ENCODE measurements around the gene SH3PXD2A. TPM values are rescaled to one million over a fixed set of nuclear protein-coding genes. Genes with fewer than 3 reads are reported as not detected.

Gene SH3PXD2A
- total and polyA plus RNA-seq, 12 donors = 5.7 to 34.5 (median 19.2) TPM

DNA sequence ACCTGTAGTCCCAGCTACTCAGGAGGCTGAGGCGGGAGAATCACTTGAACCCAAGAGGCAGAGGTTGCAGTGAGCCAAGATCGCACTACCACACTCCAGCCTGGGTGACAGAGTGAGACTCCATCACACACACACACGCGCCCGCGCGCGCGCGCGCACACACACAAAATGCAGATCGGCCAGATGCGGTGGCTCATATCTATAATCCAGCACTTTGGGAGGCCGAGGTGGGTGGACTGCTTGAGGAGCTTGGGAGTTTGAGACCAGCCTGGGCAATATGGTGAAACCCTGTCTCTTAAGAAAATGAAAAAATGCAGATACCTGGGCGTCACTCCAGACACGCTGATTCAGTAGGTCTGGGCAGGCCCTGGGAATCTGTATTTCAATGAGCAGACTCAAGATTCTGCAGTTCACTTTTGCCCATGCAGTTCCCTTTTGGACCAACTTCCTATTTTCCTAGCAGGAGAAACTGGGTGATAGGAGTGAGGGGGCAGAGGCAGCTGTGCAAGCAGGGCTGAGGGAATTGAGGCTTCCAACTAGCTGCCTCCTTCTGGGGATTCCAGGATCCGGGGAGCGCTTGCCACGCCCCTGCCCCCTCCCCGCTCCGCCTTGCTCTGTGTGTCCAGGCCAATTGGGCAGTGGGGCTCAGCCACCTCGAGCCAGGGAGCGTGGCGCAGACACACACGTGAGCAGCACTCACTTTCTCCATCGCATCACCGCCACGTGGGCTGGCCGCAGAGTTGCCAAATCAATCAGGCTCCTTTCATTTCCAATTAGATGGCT is 173.6 kb downstream of the SH3PXD2A start:
- no peaks in the 10 kb centered on the region for H3K36me3 ChIP-seq (replicated peaks in 1 of 2)
- intact Hi-C loops (cut with DNase I) = no loop called here
- peaks cover 0 to 20% of the 10 kb centered on the region in 2 donors for H3K4me1 ChIP-seq (replicated peaks in 1 of 2)
- 85 to 93% (median 88%) methylated on average over 19 to 29 of the region's 29 CpGs for WGBS, 4 donors
- TF ChIP-seq POLR2A (IDR thresholded peaks at IDR 0.05) (no peak), CTCF (IDR thresholded peaks at IDR 0.05) (no peak)
- H3K27me3 ChIP-seq = no peaks in the 10 kb centered on the region
- H3K4me3 ChIP-seq = no peak overlapping the region
- H3K27ac ChIP-seq = no peak overlapping the region
- no peak for DNase-seq
- H3K9me3 ChIP-seq (replicated peaks in 1 of 3) = no peaks in the 10 kb centered on the region

DNA sequence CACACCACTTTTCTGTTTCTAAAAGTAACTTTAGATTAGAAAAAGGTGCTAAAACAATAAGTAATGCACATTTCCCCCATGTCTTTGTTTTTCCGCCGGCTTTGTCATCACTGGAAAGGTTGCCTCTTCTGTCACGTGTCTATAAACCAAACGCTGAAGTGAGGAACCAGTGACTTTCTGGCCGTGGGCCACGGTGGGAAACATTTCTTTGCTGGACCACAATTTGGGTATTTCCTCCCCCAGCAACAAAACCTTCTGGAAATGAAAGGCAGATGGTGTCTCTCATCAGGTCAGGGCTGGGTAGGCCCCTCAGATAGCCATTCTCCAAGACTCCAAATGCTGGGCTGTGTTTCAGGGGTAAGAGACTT is 174.5 kb downstream of the SH3PXD2A start:
- no peak for DNase-seq
- peaks cover 0 to 28% of the 10 kb centered on the region in 2 donors for H3K4me1 ChIP-seq (replicated peaks in 1 of 2)
- H3K27me3 ChIP-seq = no peaks in the 10 kb centered on the region
- H3K9me3 ChIP-seq (replicated peaks in 1 of 3) = no peaks in the 10 kb centered on the region
- intact Hi-C loops (cut with DNase I) = no loop called here
- H3K36me3 ChIP-seq (replicated peaks in 1 of 2) = no peaks in the 10 kb centered on the region
- peak overlapping the region in 1 of 5 donors; percentile 10 for H3K27ac ChIP-seq
- H3K4me3 ChIP-seq = no peak overlapping the region
- WGBS, 4 donors = 82 to 88% (median 84%) methylated on average over 6 of the region's 6 CpGs
- no peak for TF ChIP-seq POLR2A (IDR thresholded peaks at IDR 0.05)
- TF ChIP-seq CTCF (IDR thresholded peaks at IDR 0.05) = no peak

GRCh38 chr10:103679096-103679790 is 176.1 kb downstream of the SH3PXD2A start:
- Histone ChIP-seq H3K4me1 (replicated peaks in 1 of 2) (peaks cover 0 to 28% of the 10 kb centered on the region in 2 donors), H3K27ac (peak overlapping the region in 2 of 5 donors; percentile 90 to 93), H3K4me3 (no peak overlapping the region), H3K9me3 (replicated peaks in 1 of 3) (no peaks in the 10 kb centered on the region), H3K36me3 (replicated peaks in 1 of 2) (no peaks in the 10 kb centered on the region), H3K27me3 (no peaks in the 10 kb centered on the region)
- intact Hi-C loops (cut with DNase I) = no loop called here
- TF ChIP-seq POLR2A (IDR thresholded peaks at IDR 0.05) = no peak
- no peak for TF ChIP-seq CTCF (IDR thresholded peaks at IDR 0.05)
- DNase-seq = no peak
- 80 to 93% (median 86%) methylated on average over 1 to 4 of the region's 4 CpGs for WGBS, 4 donors

- Histone ChIP-seq H3K9me3 (replicated peaks in 1 of 3) (no peaks in the 10 kb centered on the region), H3K4me1 (replicated peaks in 1 of 2) (peaks cover 0 to 28% of the 10 kb centered on the region in 2 donors), H3K4me3 (peak overlapping the region in 1 of 4 donors; percentile 13), H3K27me3 (no peaks in the 10 kb centered on the region), H3K36me3 (replicated peaks in 1 of 2) (no peaks in the 10 kb centered on the region), H3K27ac (peak overlapping the region in 4 of 5 donors; percentile 22 to 93 (median 72))
- DNase-seq = peak; percentile 71 to 96 (median 76)
- TF ChIP-seq CTCF (IDR thresholded peaks at IDR 0.05) (no peak), POLR2A (IDR thresholded peaks at IDR 0.05) (peak in 1 of 2 donors; percentile 28)
- intact Hi-C loops (cut with DNase I) = no loop called here
- WGBS, 4 donors = 13 to 41% (median 26%) methylated on average over 6 to 12 of the region's 12 CpGs
Measured at GRCh38 chr10:103678178-103678526, 177.2 kb downstream of the SH3PXD2A start.

Measured in adrenal gland (tissue), 12 donors.